GM06990 (cell line): Measurements from ENCODE around the gene PDCD4.

ENCODE experiments used
- DNase-seq: peaks from one replicate; pipeline ENCODE4 v3.0.0-alpha.2; 2011; ENCODE audit not compliant: insufficient read length; ENCODE audit errors: extremely low read depth
- H3K27me3 ChIP-seq: replicated peaks from 2 replicates; pipeline ENCODE4 v1.6.0; 2011; ENCODE audit warnings: low read length; ENCODE audit not compliant: control insufficient read depth, insufficient read depth
- H3K36me3 ChIP-seq: 2 replicates; pipeline ENCODE4 v1.5.1; 2011; ENCODE audit warnings: low read length; ENCODE audit not compliant: control insufficient read depth, insufficient read depth
- H3K4me3 ChIP-seq: replicated peaks from 2 replicates; pipeline ENCODE4 v1.5.1; 2011; ENCODE audit warnings: low read depth, mild to moderate bottlenecking, control low read depth, low read length
- CTCF ChIP-seq: IDR thresholded peaks from 2 replicates; pipeline ENCODE4 v1.5.1; 2011; ENCODE audit warnings: low read length, control low read depth, mild to moderate bottlenecking, inconsistent platforms; ENCODE audit not compliant: insufficient read depth, poor library complexity, severe bottlenecking

The PDCD4 gene

GRCh38 chr10:110843031-110843430 lies 28.7 kb upstream of the PDCD4 start:
- H3K36me3 ChIP-seq: no peaks in the 10 kb centered on the region
- no peak for TF ChIP-seq CTCF
- H3K27me3 ChIP-seq: no peaks in the 10 kb centered on the region
- peak overlapping the region; percentile 48 for H3K4me3 ChIP-seq
- DNase-seq: peak; percentile 84

- DNase-seq: no peak
- Histone ChIP-seq H3K36me3 (no peaks in the 10 kb centered on the region), H3K4me3 (no peak overlapping the region), H3K27me3 (no peaks in the 10 kb centered on the region)
- TF ChIP-seq CTCF: no peak
These were observed 27.7 kb upstream of the PDCD4 start for GRCh38 chr10:110843796-110844616.

GRCh38 chr10:110844617-110844881 lies 27.2 kb upstream of the PDCD4 start:
- Histone ChIP-seq H3K4me3 (no peak overlapping the region), H3K27me3 (no peaks in the 10 kb centered on the region), H3K36me3 (no peaks in the 10 kb centered on the region)
- TF ChIP-seq CTCF: no peak
- no peak for DNase-seq

GRCh38 chr10:110845192-110845755 lies 26.5 kb upstream of the PDCD4 start:
- no peaks in the 10 kb centered on the region for H3K36me3 ChIP-seq
- H3K4me3 ChIP-seq: no peak overlapping the region
- no peak for TF ChIP-seq CTCF
- DNase-seq: no peak
- no peaks in the 10 kb centered on the region for H3K27me3 ChIP-seq

- DNase-seq: no peak
- Histone ChIP-seq H3K36me3 (no peaks in the 10 kb centered on the region), H3K27me3 (no peaks in the 10 kb centered on the region), H3K4me3 (no peak overlapping the region)
- no peak for TF ChIP-seq CTCF
These were observed 25.7 kb upstream of the PDCD4 start for GRCh38 chr10:110845756-110846620.
